Measurements from ENCODE around the gene TLE7. TPM values are rescaled to one million over a fixed set of nuclear protein-coding genes. Genes with fewer than 3 reads are reported as not detected.
A peak's percentile ranks its signal among the peaks of the same experiment; 100 is the strongest.

TLE7 gene
- total RNA-seq, 1 donor from 2014 or later, result not detected

DNA sequence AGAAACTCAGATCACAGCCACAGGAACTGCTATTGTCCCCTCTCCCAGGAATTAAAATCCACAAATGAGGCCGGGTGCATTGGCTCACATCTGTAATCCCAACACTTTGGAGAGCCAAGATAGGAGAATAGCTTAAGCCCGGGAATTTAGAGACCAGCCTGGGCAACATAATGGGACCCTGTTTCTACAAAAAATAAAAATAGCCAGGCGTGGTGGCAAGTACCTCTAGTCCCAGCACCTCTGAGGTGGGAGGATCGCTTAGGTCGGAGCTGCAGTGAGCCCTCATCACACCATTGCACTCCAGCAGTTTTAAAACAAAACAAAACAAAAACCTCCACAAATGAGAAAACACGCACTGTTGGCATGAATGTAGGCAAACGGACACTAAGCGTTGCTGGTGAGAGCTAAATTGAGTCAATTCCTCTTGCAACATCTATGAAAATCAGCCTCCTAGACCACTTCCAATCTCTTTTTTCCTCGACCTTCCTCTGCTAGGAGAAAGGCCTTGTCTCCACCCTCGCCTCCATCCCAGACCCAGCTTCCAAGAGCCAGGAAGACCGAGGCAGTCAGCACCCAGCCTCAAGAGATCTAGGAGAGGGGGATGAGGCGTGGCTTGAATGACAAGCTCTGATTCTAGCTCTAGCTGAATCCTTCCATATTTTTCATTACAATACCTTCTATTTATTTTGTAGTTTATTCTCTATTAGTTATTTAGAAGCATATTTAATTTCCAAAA is 14.8 kb downstream of the TLE7 start:
- H3K4me3 Mint-ChIP-seq (ENCODE audit: unreplicated experiment), result no peak overlapping the region
- H3K4me1 Mint-ChIP-seq (ENCODE audit: low read depth), result peaks cover 11% of the 10 kb centered on the region
- TF ChIP-seq, protein P1, sequence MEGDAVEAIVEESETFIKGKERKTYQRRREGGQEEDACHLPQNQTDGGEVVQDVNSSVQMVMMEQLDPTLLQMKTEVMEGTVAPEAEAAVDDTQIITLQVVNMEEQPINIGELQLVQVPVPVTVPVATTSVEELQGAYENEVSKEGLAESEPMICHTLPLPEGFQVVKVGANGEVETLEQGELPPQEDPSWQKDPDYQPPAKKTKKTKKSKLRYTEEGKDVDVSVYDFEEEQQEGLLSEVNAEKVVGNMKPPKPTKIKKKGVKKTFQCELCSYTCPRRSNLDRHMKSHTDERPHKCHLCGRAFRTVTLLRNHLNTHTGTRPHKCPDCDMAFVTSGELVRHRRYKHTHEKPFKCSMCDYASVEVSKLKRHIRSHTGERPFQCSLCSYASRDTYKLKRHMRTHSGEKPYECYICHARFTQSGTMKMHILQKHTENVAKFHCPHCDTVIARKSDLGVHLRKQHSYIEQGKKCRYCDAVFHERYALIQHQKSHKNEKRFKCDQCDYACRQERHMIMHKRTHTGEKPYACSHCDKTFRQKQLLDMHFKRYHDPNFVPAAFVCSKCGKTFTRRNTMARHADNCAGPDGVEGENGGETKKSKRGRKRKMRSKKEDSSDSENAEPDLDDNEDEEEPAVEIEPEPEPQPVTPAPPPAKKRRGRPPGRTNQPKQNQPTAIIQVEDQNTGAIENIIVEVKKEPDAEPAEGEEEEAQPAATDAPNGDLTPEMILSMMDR (IDR thresholded peaks at IDR 0.05), result no peak
- peaks cover 19% of the 10 kb centered on the region for H3K27me3 Mint-ChIP-seq (ENCODE audit: low read depth)
- H3K9me3 Mint-ChIP-seq (ENCODE audit: low read depth), result peaks cover 3% of the 10 kb centered on the region
- no peaks in the 10 kb centered on the region for H3K36me3 Mint-ChIP-seq (ENCODE audit: low read depth)
- no peak overlapping the region for H3K27ac Mint-ChIP-seq (ENCODE audit: unreplicated experiment)
- DNase-seq (ENCODE audit: low spot score), result no peak

DNA sequence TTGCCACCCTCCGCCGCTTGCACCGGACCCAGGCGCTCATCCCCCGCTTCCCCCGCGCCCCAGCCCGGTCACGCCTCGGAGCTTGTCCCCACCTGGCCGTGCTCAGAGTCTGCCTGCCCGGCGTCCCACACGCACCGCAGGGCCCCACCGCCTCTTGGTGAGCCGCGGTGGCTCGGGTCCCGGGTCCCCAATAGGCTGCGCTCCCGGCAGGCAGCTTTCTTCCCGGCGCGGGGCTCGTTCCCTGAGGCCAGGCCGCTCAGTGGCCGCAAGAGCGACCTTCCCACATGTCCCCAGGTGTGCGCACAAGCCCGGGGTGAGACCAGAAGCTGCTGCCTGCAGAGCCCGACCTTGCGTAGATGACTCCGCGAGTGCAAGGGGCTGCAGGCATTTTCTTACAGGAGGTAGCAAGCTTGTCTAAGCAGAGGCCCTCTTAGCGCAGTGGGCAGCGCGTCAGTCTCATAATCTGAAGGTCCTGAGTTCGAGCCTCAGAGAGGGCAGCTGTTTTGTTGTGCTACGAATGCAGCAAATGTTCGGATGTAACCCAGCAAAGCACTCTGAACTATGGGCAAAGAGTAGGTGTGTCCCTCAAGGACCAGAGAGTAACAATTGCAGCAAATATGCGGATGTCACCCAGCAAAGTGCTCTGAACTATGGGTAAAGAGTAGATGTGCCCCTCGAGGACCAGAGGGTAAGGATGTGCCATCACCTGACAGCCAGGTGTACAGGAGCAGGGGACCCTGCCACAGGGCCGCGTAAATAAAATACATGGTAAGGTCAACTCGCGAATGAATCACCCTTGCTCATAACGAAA is 15.6 kb downstream of the TLE7 start:
- Mint-ChIP-seq H3K27me3 (ENCODE audit: low read depth) (peaks cover 19% of the 10 kb centered on the region), H3K9me3 (ENCODE audit: low read depth) (peaks cover 3% of the 10 kb centered on the region), H3K27ac (ENCODE audit: unreplicated experiment) (peak overlapping the region; percentile 12), H3K4me1 (ENCODE audit: low read depth) (peaks cover 11% of the 10 kb centered on the region), H3K4me3 (ENCODE audit: unreplicated experiment) (peak overlapping the region; percentile 55), H3K36me3 (ENCODE audit: low read depth) (no peaks in the 10 kb centered on the region)
- TF ChIP-seq, protein P1 (IDR thresholded peaks at IDR 0.05), result no peak
- DNase-seq (ENCODE audit: low spot score), result peak; percentile 92

DNA sequence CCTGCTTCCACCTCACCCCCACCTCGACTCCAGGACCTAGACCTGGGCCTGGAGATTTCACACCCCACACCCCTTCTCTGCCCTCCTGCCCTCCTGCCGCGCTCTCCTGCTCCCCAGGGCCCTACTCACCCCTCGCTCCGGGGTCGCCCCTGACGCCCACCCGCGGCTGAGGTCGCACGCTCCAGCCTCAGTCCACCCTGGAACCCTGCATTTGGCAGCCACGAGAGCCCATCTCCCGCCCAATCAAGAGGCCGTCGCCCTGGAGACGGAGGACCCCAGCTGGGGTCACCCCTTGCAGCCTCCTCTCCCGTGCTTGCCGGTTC is 16.1 kb downstream of the TLE7 start:
- H3K4me3 Mint-ChIP-seq (ENCODE audit: unreplicated experiment), result peak overlapping the region; percentile 55
- no peak overlapping the region for H3K27ac Mint-ChIP-seq (ENCODE audit: unreplicated experiment)
- TF ChIP-seq, protein P1 (IDR thresholded peaks at IDR 0.05), result no peak
- DNase-seq (ENCODE audit: low spot score), result no peak
- peaks cover 20% of the 10 kb centered on the region for H3K27me3 Mint-ChIP-seq (ENCODE audit: low read depth)
- peaks cover 3% of the 10 kb centered on the region for H3K9me3 Mint-ChIP-seq (ENCODE audit: low read depth)
- H3K4me1 Mint-ChIP-seq (ENCODE audit: low read depth), result peaks cover 11% of the 10 kb centered on the region
- H3K36me3 Mint-ChIP-seq (ENCODE audit: low read depth), result no peaks in the 10 kb centered on the region

DNA sequence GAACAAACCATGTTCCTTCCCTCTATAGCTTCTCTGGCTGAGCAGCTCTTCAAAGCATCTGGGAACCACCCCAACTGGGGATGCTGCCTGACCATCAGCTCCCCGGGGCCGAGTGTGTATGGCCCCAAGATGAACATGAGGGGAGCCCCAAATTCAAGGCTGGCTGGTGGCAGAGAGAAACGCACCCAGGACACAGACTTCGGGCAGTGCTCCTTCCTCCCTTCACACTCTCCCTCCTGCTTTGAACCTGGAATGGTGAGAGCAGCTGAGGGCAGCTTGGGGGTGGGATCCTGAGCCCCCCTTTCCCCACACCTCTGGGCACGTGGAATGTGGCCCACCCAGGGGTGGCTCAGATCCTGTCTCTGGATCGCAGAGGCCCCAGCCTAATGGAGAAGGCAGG is 17.2 kb downstream of the TLE7 start:
- no peak overlapping the region for H3K27ac Mint-ChIP-seq (ENCODE audit: unreplicated experiment)
- no peak for DNase-seq (ENCODE audit: low spot score)
- H3K4me3 Mint-ChIP-seq (ENCODE audit: unreplicated experiment), result no peak overlapping the region
- H3K9me3 Mint-ChIP-seq (ENCODE audit: low read depth), result peaks cover 3% of the 10 kb centered on the region
- TF ChIP-seq, protein P1 (IDR thresholded peaks at IDR 0.05), result no peak
- H3K4me1 Mint-ChIP-seq (ENCODE audit: low read depth), result peaks cover 11% of the 10 kb centered on the region
- H3K27me3 Mint-ChIP-seq (ENCODE audit: low read depth), result peaks cover 20% of the 10 kb centered on the region
- H3K36me3 Mint-ChIP-seq (ENCODE audit: low read depth), result no peaks in the 10 kb centered on the region

DNA sequence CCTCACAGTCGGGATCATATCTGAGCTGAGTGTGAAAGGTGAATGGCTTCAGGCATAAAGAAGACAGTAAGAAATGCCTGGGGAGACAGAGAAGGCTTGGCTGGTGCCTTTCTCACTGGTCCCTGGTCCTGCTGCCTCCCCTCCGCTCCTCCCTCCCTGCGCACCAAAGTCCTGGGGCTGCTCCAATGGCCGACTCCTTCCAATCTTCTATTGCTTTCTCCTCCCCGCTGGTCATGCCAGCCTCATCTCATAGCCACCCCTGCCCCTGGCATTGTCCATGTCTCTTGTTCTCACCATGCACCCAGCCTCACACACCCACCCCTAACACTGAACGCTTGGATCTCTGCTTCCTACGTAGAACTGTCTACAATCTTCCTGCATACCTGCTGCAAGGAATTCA is 18.0 kb downstream of the TLE7 start:
- H3K36me3 Mint-ChIP-seq (ENCODE audit: low read depth), result no peaks in the 10 kb centered on the region
- DNase-seq (ENCODE audit: low spot score), result no peak
- peaks cover under 1% of the 10 kb centered on the region for H3K9me3 Mint-ChIP-seq (ENCODE audit: low read depth)
- no peak overlapping the region for H3K27ac Mint-ChIP-seq (ENCODE audit: unreplicated experiment)
- peaks cover 20% of the 10 kb centered on the region for H3K27me3 Mint-ChIP-seq (ENCODE audit: low read depth)
- H3K4me1 Mint-ChIP-seq (ENCODE audit: low read depth), result peaks cover 11% of the 10 kb centered on the region
- TF ChIP-seq, protein P1 (IDR thresholded peaks at IDR 0.05), result no peak
- no peak overlapping the region for H3K4me3 Mint-ChIP-seq (ENCODE audit: unreplicated experiment)

All from chondrocyte (in vitro differentiated cells).